Measurements from ENCODE around the gene LRFN5.

Gene LRFN5

GRCh38 chr14:41875116-41875515 lies 268.4 kb downstream of the LRFN5 start:
- TF ChIP-seq CTCF (IDR thresholded peaks at IDR 0.05; ENCODE audit: low read depth, low read length): no peak
- Histone ChIP-seq H3K36me3 (no peaks in the 10 kb centered on the region), H3K9me3 (no peaks in the 10 kb centered on the region), H3K4me3 (ENCODE audit: low read depth, low read length) (no peak overlapping the region), H3K4me1 (no peaks in the 10 kb centered on the region), H3K27me3 (no peaks in the 10 kb centered on the region)
- DNase-seq: no peak

- TF ChIP-seq CTCF (IDR thresholded peaks at IDR 0.05; ENCODE audit: low read depth, low read length): no peak
- Histone ChIP-seq H3K36me3 (no peaks in the 10 kb centered on the region), H3K4me3 (ENCODE audit: low read depth, low read length) (no peak overlapping the region), H3K27me3 (no peaks in the 10 kb centered on the region), H3K9me3 (no peaks in the 10 kb centered on the region), H3K4me1 (no peaks in the 10 kb centered on the region)
- no peak for DNase-seq
Measured at GRCh38 chr14:41878321-41878720, 271.6 kb downstream of the LRFN5 start.

- no peak for DNase-seq
- Histone ChIP-seq H3K36me3 (no peaks in the 10 kb centered on the region), H3K4me1 (no peaks in the 10 kb centered on the region), H3K4me3 (ENCODE audit: low read depth, low read length) (no peak overlapping the region), H3K9me3 (no peaks in the 10 kb centered on the region), H3K27me3 (no peaks in the 10 kb centered on the region)
- no peak for TF ChIP-seq CTCF (IDR thresholded peaks at IDR 0.05; ENCODE audit: low read depth, low read length)
Measured at GRCh38 chr14:41891624-41892023, 284.9 kb downstream of the LRFN5 start.

GRCh38 chr14:41899416-41899815 lies 292.7 kb downstream of the LRFN5 start:
- Histone ChIP-seq H3K4me1 (no peaks in the 10 kb centered on the region), H3K4me3 (ENCODE audit: low read depth, low read length) (no peak overlapping the region), H3K9me3 (no peaks in the 10 kb centered on the region; the same call in 1 of the 2 replicates), H3K27me3 (no peaks in the 10 kb centered on the region), H3K36me3 (no peaks in the 10 kb centered on the region)
- TF ChIP-seq CTCF (IDR thresholded peaks at IDR 0.05; ENCODE audit: low read depth, low read length): no peak
- DNase-seq: no peak

GRCh38 chr14:41900644-41901043 lies 294.0 kb downstream of the LRFN5 start:
- H3K36me3 ChIP-seq: no peaks in the 10 kb centered on the region
- H3K4me3 ChIP-seq (ENCODE audit: low read depth, low read length): no peak overlapping the region
- DNase-seq: no peak
- no peaks in the 10 kb centered on the region for H3K27me3 ChIP-seq
- no peaks in the 10 kb centered on the region for H3K4me1 ChIP-seq
- no peak for TF ChIP-seq CTCF (IDR thresholded peaks at IDR 0.05; ENCODE audit: low read depth, low read length)
- no peaks in the 10 kb centered on the region; the same call in 1 of the 2 replicates for H3K9me3 ChIP-seq

- no peak for TF ChIP-seq CTCF (IDR thresholded peaks at IDR 0.05; ENCODE audit: low read depth, low read length)
- no peak overlapping the region for H3K4me3 ChIP-seq (ENCODE audit: low read depth, low read length)
- DNase-seq: no peak
- H3K4me1 ChIP-seq: no peaks in the 10 kb centered on the region
- H3K27me3 ChIP-seq: no peaks in the 10 kb centered on the region
- no peaks in the 10 kb centered on the region for H3K36me3 ChIP-seq
- H3K9me3 ChIP-seq: no peaks in the 10 kb centered on the region; the same call in 1 of the 2 replicates
Measured at GRCh38 chr14:41901089-41901488, 294.4 kb downstream of the LRFN5 start.
